Neural cell (in vitro differentiated cells): ENCODE data around the gene PELI2. TPM values are rescaled to one million over a fixed set of nuclear protein-coding genes. Genes with fewer than 3 reads are reported as not detected.

Experiments used
- H2AFZ ChIP-seq: fragments of 200-600, 300-800 bp; sonication (generic), shearing (Covaris generic); 2 replicates; pipeline ENCODE4 v1.6.0; 2014; ENCODE audit warnings: low read depth, mild to moderate bottlenecking, antibody characterized with exemption, low read length, moderate library complexity
- H3F3A ChIP-seq: fragments of 200-600 bp; shearing (Covaris generic); 2 replicates; pipeline ENCODE4 v1.6.1; 2016; ENCODE audit warnings: mild to moderate bottlenecking, moderate library complexity, mixed read lengths, antibody characterized with exemption, low read length; ENCODE audit not compliant: insufficient read depth, poor library complexity, severe bottlenecking
- H3K27ac ChIP-seq: fragments of 200-600, 300-800 bp; sonication (generic), shearing (Covaris generic); 2 replicates; pipeline ENCODE4 v1.5.1; 2014; ENCODE audit warnings: mild to moderate bottlenecking, low read length, moderate library complexity
- H3K27me3 ChIP-seq: fragments of 300-800, 200-600 bp; sonication (generic), shearing (Covaris generic); 2 replicates; pipeline ENCODE4 v1.6.0; 2014; ENCODE audit warnings: mild to moderate bottlenecking, low read depth, low read length, moderate library complexity; ENCODE audit not compliant: insufficient read depth
- H3K36me3 ChIP-seq: fragments of 300-800, 200-600 bp; sonication (generic), shearing (Covaris generic); 2 replicates; pipeline ENCODE4 v1.5.1; 2014; ENCODE audit warnings: mild to moderate bottlenecking, antibody characterized with exemption, low read length, moderate library complexity; ENCODE audit not compliant: insufficient read depth
- H3K4me2 ChIP-seq: fragments of 300-800, 200-600 bp; sonication (generic), shearing (Covaris generic); 2 replicates; pipeline ENCODE4 v1.6.0; 2014; ENCODE audit warnings: mild to moderate bottlenecking, low read length
- H3K4me3 ChIP-seq: fragments of 300-800, 200-600 bp; sonication (generic), shearing (Covaris generic); 2 replicates; pipeline ENCODE4 v1.5.1; 2014; ENCODE audit warnings: mild to moderate bottlenecking, low read length, moderate library complexity
- H3K79me2 ChIP-seq: fragments of 200-600 bp; shearing (Covaris generic); replicated peaks from 2 replicates; pipeline ENCODE4 v1.6.0; 2014; ENCODE audit warnings: mild to moderate bottlenecking, low read length, moderate library complexity; ENCODE audit not compliant: insufficient read depth
- H3K9ac ChIP-seq: fragments of 300-800, 200-600 bp; sonication (generic), shearing (Covaris generic); 2 replicates; pipeline ENCODE4 v1.6.1; 2016; ENCODE audit warnings: mild to moderate bottlenecking, low read length, mixed read lengths
- H3K9me2 ChIP-seq: fragments of 200-600 bp; shearing (Covaris generic); 2 replicates; pipeline ENCODE4 v1.6.1; 2016; ENCODE audit warnings: mild to moderate bottlenecking, low read length, mixed read lengths; ENCODE audit not compliant: insufficient read depth
- H3K9me3 ChIP-seq: fragments of 200-600, 300-800 bp; sonication (generic), shearing (Covaris generic); 2 replicates; pipeline ENCODE4 v1.6.1; 2016; ENCODE audit warnings: mild to moderate bottlenecking, mixed run types, low read length, moderate library complexity, mixed read lengths
- H4K20me1 ChIP-seq: fragments of 200-600 bp; shearing (Covaris generic); 2 replicates; pipeline ENCODE4 v1.6.1; 2016; ENCODE audit warnings: mild to moderate bottlenecking, mixed run types; ENCODE audit not compliant: insufficient read depth
- EP300 ChIP-seq: fragments of 450-650 bp; conservative IDR thresholded peaks from 2 replicates; pipeline ENCODE4 v1.6.1; 2014; ENCODE audit warnings: antibody characterized with exemption, mild to moderate bottlenecking, moderate library complexity; ENCODE audit not compliant: poor library complexity, severe bottlenecking
- EZH2 ChIP-seq: fragments of 200-600, 300-800 bp; shearing (Covaris generic), sonication (generic); IDR thresholded peaks from 2 replicates; pipeline ENCODE4 v1.6.1; 2014; ENCODE audit warnings: antibody characterized with exemption, low read length, borderline replicate concordance, mild to moderate bottlenecking; ENCODE audit not compliant: insufficient read depth, poor library complexity, severe bottlenecking
- MXI1 ChIP-seq: fragments of 450-650 bp; conservative IDR thresholded peaks from 2 replicates; pipeline ENCODE4 v1.6.1; 2014; ENCODE audit warnings: antibody characterized with exemption, mild to moderate bottlenecking; ENCODE audit not compliant: poor library complexity, severe bottlenecking
- POLR2AphosphoS5 ChIP-seq: IDR thresholded peaks from 2 replicates; pipeline ENCODE4 v1.6.1; 2012
- RAD21 ChIP-seq: fragments of 450-650 bp; conservative IDR thresholded peaks from 2 replicates; pipeline ENCODE4 v1.6.1; 2014; ENCODE audit warnings: antibody characterized with exemption, mild to moderate bottlenecking, moderate library complexity
- SMC3 ChIP-seq: fragments of 450-650 bp; conservative IDR thresholded peaks from 2 replicates; pipeline ENCODE4 v1.6.1; 2014; ENCODE audit warnings: antibody characterized with exemption, mild to moderate bottlenecking, moderate library complexity; ENCODE audit not compliant: poor library complexity
- TAF1 ChIP-seq: IDR thresholded peaks from 2 replicates; pipeline ENCODE4 v1.6.1; 2012; ENCODE audit warnings: low read depth
- polyA plus RNA-seq: library from polyadenylated mRNA; depleted of rRNA; stranded (reverse); fragments of >200 nt; gene quantifications from 2 replicates; pipeline ENCODE4 v1.2.3, GENCODE V29; 2014
- TF ChIP-seq, protein P1 (sequence below): IDR thresholded peaks from 2 replicates; pipeline ENCODE4 v1.6.1; 2012; ENCODE audit warnings: borderline replicate concordance
- TF ChIP-seq, protein P2 (sequence below): fragments of 450-650 bp; IDR thresholded peaks from 2 replicates; pipeline ENCODE4 v1.5.1; 2014; ENCODE audit warnings: antibody characterized with exemption, mild to moderate bottlenecking, moderate library complexity; ENCODE audit not compliant: poor library complexity, severe bottlenecking

Gene PELI2
- polyA plus RNA-seq, 1 donor from 2014 or later: 5.3 TPM

DNA sequence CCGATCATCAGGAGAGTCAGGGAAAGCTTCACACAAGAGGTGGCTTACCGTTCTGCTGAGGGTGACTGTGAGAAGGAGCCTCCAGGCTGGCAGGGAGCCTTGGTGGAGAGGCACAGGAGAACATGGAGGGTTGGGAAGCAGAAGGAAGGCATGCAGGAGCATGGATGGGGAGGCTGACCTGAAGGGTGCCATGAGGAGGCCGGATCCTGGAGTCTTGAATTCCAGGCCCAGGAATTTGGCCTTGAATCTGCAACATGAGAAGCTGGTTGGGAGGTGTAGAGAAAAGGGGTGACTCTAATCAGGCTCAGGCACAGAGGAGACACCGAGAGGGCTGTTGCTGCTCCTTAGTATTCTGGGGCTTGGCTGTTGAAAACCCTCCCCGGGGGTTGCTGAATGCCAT, 130.2 kb downstream of the PELI2 start:
- Histone ChIP-seq H3K9ac (no peak overlapping the region), H3K4me2 (no peak overlapping the region), H3K79me2 (peaks cover 14% of the 10 kb centered on the region), H3K9me3 (no peaks in the 10 kb centered on the region), H3F3A (no peaks in the 10 kb centered on the region), H4K20me1 (no peaks in the 10 kb centered on the region), H3K27me3 (no peaks in the 10 kb centered on the region), H2AFZ (no peak overlapping the region), H3K9me2 (no peaks in the 10 kb centered on the region), H3K36me3 (no peaks in the 10 kb centered on the region), H3K4me3 (no peak overlapping the region), H3K27ac (no peak overlapping the region)
- TF ChIP-seq, protein P1, sequence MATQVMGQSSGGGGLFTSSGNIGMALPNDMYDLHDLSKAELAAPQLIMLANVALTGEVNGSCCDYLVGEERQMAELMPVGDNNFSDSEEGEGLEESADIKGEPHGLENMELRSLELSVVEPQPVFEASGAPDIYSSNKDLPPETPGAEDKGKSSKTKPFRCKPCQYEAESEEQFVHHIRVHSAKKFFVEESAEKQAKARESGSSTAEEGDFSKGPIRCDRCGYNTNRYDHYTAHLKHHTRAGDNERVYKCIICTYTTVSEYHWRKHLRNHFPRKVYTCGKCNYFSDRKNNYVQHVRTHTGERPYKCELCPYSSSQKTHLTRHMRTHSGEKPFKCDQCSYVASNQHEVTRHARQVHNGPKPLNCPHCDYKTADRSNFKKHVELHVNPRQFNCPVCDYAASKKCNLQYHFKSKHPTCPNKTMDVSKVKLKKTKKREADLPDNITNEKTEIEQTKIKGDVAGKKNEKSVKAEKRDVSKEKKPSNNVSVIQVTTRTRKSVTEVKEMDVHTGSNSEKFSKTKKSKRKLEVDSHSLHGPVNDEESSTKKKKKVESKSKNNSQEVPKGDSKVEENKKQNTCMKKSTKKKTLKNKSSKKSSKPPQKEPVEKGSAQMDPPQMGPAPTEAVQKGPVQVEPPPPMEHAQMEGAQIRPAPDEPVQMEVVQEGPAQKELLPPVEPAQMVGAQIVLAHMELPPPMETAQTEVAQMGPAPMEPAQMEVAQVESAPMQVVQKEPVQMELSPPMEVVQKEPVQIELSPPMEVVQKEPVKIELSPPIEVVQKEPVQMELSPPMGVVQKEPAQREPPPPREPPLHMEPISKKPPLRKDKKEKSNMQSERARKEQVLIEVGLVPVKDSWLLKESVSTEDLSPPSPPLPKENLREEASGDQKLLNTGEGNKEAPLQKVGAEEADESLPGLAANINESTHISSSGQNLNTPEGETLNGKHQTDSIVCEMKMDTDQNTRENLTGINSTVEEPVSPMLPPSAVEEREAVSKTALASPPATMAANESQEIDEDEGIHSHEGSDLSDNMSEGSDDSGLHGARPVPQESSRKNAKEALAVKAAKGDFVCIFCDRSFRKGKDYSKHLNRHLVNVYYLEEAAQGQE: no peak

DNA sequence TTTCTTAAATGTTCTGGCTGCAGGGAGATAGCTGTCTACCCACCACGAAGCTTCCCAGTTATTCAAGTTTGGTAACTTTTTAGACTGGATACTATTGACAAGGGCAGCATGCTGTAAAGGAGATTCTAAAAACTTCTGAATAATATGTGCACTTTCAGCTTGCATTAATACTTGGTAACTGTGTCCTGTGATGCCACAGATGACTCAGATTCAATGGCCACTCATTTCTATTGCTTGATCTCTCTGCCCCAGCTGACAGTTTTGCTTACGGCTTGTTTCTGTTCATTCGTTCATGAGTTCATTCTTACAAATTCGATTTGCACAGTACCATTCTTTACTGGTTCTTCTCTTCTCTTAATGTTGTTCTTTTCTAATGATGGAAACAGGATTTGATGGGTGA, 142.8 kb downstream of the PELI2 start:
- Histone ChIP-seq H4K20me1 (no peaks in the 10 kb centered on the region), H3K27ac (no peak overlapping the region), H3F3A (no peaks in the 10 kb centered on the region), H3K79me2 (no peaks in the 10 kb centered on the region), H3K9ac (no peak overlapping the region), H3K27me3 (no peaks in the 10 kb centered on the region), H3K4me3 (no peak overlapping the region), H3K9me2 (no peaks in the 10 kb centered on the region), H3K9me3 (no peaks in the 10 kb centered on the region), H2AFZ (no peak overlapping the region), H3K4me2 (no peak overlapping the region), H3K36me3 (no peaks in the 10 kb centered on the region)
- TF ChIP-seq RAD21: no peak
- TF ChIP-seq, protein P2, sequence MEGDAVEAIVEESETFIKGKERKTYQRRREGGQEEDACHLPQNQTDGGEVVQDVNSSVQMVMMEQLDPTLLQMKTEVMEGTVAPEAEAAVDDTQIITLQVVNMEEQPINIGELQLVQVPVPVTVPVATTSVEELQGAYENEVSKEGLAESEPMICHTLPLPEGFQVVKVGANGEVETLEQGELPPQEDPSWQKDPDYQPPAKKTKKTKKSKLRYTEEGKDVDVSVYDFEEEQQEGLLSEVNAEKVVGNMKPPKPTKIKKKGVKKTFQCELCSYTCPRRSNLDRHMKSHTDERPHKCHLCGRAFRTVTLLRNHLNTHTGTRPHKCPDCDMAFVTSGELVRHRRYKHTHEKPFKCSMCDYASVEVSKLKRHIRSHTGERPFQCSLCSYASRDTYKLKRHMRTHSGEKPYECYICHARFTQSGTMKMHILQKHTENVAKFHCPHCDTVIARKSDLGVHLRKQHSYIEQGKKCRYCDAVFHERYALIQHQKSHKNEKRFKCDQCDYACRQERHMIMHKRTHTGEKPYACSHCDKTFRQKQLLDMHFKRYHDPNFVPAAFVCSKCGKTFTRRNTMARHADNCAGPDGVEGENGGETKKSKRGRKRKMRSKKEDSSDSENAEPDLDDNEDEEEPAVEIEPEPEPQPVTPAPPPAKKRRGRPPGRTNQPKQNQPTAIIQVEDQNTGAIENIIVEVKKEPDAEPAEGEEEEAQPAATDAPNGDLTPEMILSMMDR: no peak
- TF ChIP-seq POLR2AphosphoS5: no peak
- TF ChIP-seq EP300: no peak
- no peak for TF ChIP-seq MXI1
- TF ChIP-seq EZH2: no peak
- TF ChIP-seq TAF1: no peak
- TF ChIP-seq, protein P1: no peak
- TF ChIP-seq SMC3: no peak
